Progenitor cell of endocrine pancreas (in vitro differentiated cells): Measurements from ENCODE around the gene SLC6A5. TPM values are rescaled to one million over a fixed set of nuclear protein-coding genes. Genes with fewer than 3 reads are reported as not detected.

ENCODE experiments used
- DNase-seq: peaks from one replicate; pipeline ENCODE4 v3.0.0; 2021; ENCODE audit warnings: low spot score; ENCODE audit not compliant: unreplicated experiment
- H3K27ac Mint-ChIP-seq: 2 replicates; pipeline ENCODE4 v1.8.0; 2021; ENCODE audit warnings: mild to moderate bottlenecking, moderate library complexity, mixed read lengths
- H3K27me3 Mint-ChIP-seq: 2 replicates; pipeline ENCODE4 v1.8.0; 2021; ENCODE audit warnings: mixed read lengths
- H3K36me3 Mint-ChIP-seq: 2 replicates; pipeline ENCODE4 v1.8.0; 2022; ENCODE audit warnings: mixed read lengths; ENCODE audit not compliant: insufficient read depth
- H3K4me1 Mint-ChIP-seq: 2 replicates; pipeline ENCODE4 v1.8.0; 2021; ENCODE audit warnings: low read depth, mixed read lengths
- H3K4me3 Mint-ChIP-seq: 2 replicates; pipeline ENCODE4 v1.8.0; 2021; ENCODE audit warnings: low read depth, mild to moderate bottlenecking, moderate library complexity, mixed read lengths
- H3K9me3 Mint-ChIP-seq: 2 replicates; pipeline ENCODE4 v1.8.0; 2021; ENCODE audit warnings: low read depth, mixed read lengths
- CTCF ChIP-seq: fragments of 200-600 bp; sonication (generic); IDR thresholded peaks from one replicate; pipeline ENCODE4 v1.5.0; 2021; ENCODE audit warnings: antibody characterized with exemption, mild to moderate bottlenecking; ENCODE audit not compliant: unreplicated experiment
- total RNA-seq: library from RNA; stranded (reverse); gene quantifications from 2 replicates; pipeline ENCODE4 v1.2.1, GENCODE V29; 2021

The SLC6A5 gene
- total RNA-seq, 1 donor from 2014 or later: not detected

- Mint-ChIP-seq H3K9me3 (no peaks in the 10 kb centered on the region), H3K4me3 (no peak overlapping the region), H3K4me1 (peaks cover 1% of the 10 kb centered on the region), H3K36me3 (no peaks in the 10 kb centered on the region), H3K27ac (no peak overlapping the region), H3K27me3 (peaks cover 52% of the 10 kb centered on the region)
- DNase-seq: no peak
- no peak for TF ChIP-seq CTCF
These were observed 6.7 kb upstream of the SLC6A5 start for GRCh38 chr11:20592741-20593140.

DNA sequence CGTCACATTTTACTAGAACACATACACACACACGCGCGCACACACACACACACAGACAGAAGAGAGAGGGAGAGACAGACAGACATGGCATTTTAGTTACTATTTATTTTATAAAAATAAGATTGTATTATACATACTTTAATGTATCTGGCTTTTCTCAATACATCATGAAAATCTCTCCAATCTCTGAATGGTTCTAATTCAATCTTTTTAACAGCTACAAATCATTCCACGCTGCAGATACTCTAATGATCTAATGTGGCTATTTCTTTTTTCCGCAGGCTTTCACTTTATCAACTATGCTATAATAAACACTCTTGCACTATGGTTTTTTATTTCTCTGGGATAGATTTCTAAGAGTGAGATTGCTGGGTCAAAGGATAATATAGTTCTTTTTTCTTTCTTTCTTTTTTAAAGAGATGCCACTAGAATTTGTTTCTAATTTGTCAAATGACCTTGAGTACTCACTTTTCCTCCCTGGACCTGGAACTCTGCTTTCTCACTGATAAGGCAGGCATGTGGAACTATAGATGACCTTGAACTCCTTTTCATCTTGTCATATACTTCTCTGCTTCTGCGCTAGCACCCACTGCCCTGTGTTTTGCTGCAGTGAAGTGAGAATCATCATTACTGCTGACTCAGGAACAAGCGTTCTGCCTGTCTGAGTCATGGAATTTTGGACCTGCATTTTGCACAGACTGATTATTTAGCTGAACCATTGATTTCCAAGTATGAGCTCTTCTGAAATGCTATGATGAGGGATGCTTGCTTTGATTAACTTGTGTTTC lies 4.9 kb upstream of the SLC6A5 start:
- H3K27ac Mint-ChIP-seq: no peak overlapping the region
- peaks cover 64% of the 10 kb centered on the region for H3K27me3 Mint-ChIP-seq
- DNase-seq: no peak

GRCh38 chr11:20595101-20595500 lies 4.3 kb upstream of the SLC6A5 start:
- Mint-ChIP-seq H3K36me3 (no peaks in the 10 kb centered on the region), H3K27ac (no peak overlapping the region), H3K4me1 (peaks cover 1% of the 10 kb centered on the region), H3K4me3 (no peak overlapping the region), H3K9me3 (no peaks in the 10 kb centered on the region), H3K27me3 (peaks cover 69% of the 10 kb centered on the region)
- no peak for DNase-seq
- TF ChIP-seq CTCF: no peak

More for the DNA sequence above, 4.9 kb upstream of the SLC6A5 start:
- H3K4me3 Mint-ChIP-seq: no peak overlapping the region
- H3K9me3 Mint-ChIP-seq: no peaks in the 10 kb centered on the region
- no peak for TF ChIP-seq CTCF
- peaks cover 1% of the 10 kb centered on the region for H3K4me1 Mint-ChIP-seq
- no peaks in the 10 kb centered on the region for H3K36me3 Mint-ChIP-seq

- H3K9me3 Mint-ChIP-seq: no peaks in the 10 kb centered on the region
- no peak for DNase-seq
- no peak overlapping the region for H3K27ac Mint-ChIP-seq
- peaks cover 1% of the 10 kb centered on the region for H3K4me1 Mint-ChIP-seq
- no peak for TF ChIP-seq CTCF
- H3K36me3 Mint-ChIP-seq: no peaks in the 10 kb centered on the region
- peak overlapping the region; percentile 23 for H3K4me3 Mint-ChIP-seq
- H3K27me3 Mint-ChIP-seq: peaks cover 81% of the 10 kb centered on the region
These were observed 2.9 kb upstream of the SLC6A5 start for GRCh38 chr11:20596205-20597153.

GRCh38 chr11:20597154-20597679 lies 2.2 kb upstream of the SLC6A5 start:
- no peak for TF ChIP-seq CTCF
- no peak for DNase-seq
- H3K4me1 Mint-ChIP-seq: peaks cover 1% of the 10 kb centered on the region
- no peaks in the 10 kb centered on the region for H3K36me3 Mint-ChIP-seq
- H3K4me3 Mint-ChIP-seq: peak overlapping the region; percentile 23
- H3K27me3 Mint-ChIP-seq: peaks cover 89% of the 10 kb centered on the region
- H3K9me3 Mint-ChIP-seq: no peaks in the 10 kb centered on the region
- H3K27ac Mint-ChIP-seq: no peak overlapping the region
